ENCODE measurements around the gene PTPRJ. TPM values are rescaled to one million over a fixed set of nuclear protein-coding genes. Genes with fewer than 3 reads are reported as not detected.

Gene PTPRJ
- total RNA-seq, 2 donors from 2014 or later: 6.7 TPM

GRCh38 chr11:47964546-47964945 lies 15.8 kb upstream of the PTPRJ start:
- DNase-seq (no peak), ATAC-seq (no peak)
- intact Hi-C loops (cut with DNase I): no loop called here

GRCh38 chr11:47967577-47968525 lies 12.5 kb upstream of the PTPRJ start:
- intact Hi-C loops (cut with DNase I): no loop called here
- DNase-seq (no peak), ATAC-seq (no peak)

- DNase-seq: no peak
- intact Hi-C loops (cut with DNase I): no loop called here
- no peak for ATAC-seq
These were observed 11.0 kb upstream of the PTPRJ start for GRCh38 chr11:47969401-47969800.

- DNase-seq: no peak
These were observed 8.9 kb upstream of the PTPRJ start for GRCh38 chr11:47971501-47971900.

GRCh38 chr11:47973173-47973572 lies 7.2 kb upstream of the PTPRJ start:
- intact Hi-C loops (cut with DNase I): no loop called here
- DNase-seq: no peak
- ATAC-seq: no peak

More at GRCh38 chr11:47971501-47971900, 8.9 kb upstream of the PTPRJ start:
- intact Hi-C loops (cut with DNase I): no loop called here
- no peak for ATAC-seq

DNA sequence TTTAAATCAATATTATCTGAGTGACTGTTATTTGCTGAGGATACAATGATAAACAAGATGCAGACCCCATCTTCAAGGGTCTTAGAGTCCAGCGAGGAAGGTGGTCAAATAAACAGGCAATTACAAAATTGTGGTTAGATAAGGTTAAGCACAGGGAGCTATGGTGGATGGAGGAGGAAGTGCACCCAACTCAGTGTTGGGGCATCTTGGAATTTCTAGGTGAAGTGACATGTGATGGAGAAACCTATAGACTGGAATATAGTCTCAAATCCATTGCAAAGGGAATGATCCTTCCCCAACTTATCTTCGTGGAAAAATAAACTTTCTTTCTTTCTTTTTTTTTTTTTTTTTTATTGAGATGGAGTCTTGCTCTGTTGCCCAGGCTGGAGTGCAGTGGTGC lies 3.4 kb upstream of the PTPRJ start:
- no peak for ATAC-seq
- intact Hi-C loops (cut with DNase I): no loop called here

DNA sequence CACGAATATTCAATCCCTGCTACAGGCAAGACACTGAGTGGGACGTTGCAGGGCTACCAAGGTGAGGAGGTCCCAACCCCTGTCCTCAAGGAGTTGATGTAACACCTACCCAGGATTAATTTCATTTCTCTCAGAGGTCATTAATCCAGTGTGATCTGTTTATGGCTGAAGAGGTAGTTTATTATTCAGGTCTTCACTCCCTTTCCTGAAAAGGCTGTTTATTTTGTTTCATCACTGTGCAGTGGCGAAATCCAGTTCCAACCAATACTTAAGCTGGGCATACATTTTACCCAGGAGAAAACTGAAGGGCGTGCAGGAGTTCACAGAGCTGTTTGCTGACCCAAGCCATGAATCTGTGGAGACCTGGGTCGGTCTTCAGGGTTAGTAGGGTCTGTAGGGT lies 2.7 kb upstream of the PTPRJ start:
- intact Hi-C loops (cut with DNase I): no loop called here
- DNase-seq (no peak), ATAC-seq (no peak)

More for the DNA sequence above, 3.4 kb upstream of the PTPRJ start:
- DNase-seq: no peak

DNA sequence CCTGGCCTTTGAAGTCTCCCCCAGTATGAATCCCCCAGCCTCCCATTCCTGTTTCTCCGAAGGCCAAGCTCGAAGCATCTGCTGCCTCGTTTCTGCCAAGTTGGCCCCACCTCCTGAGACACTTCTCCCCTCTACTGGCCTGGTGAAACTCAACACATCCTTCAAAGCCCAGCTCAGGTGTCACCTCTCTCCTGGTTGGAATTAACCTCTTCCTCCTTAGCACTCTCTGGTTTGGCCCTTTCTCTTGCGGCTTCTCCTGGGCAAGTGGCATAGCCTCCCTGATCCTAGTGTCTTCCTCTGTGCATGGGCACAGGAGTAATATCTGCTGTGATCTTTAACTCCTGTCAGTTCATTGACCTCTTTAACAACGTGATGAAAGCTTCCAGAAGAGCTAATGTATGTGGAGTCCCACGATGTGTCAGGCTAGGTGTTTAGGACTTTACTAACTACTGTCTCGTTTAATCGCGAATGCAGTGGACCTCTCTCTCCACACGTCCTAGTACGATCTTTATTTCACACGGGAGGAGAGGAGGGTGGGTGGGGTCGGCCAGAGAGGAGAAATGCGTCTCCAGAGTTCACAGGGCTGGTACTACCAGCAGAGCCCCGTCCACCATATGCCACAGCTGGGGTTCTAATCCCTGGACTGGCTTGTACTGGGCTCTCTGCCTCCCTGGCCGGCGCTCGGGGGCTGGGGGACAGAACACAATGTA lies 826 bp upstream of the PTPRJ start:
- no peak for DNase-seq
- peak; percentile 3 to 16 for ATAC-seq
- intact Hi-C loops (cut with DNase I): no loop called here

- intact Hi-C loops (cut with DNase I): no loop called here
These were observed 705 bp downstream of the PTPRJ start for GRCh38 chr11:47980907-47981621.

GRCh38 chr11:47981667-47982404 lies 1.5 kb downstream of the PTPRJ start:
- DNase-seq (no peak), ATAC-seq (peak in 1 of 2 donors; percentile 15)
- intact Hi-C loops (cut with DNase I): no loop called here

More at GRCh38 chr11:47980907-47981621, 705 bp downstream of the PTPRJ start:
- peak; percentile 66 to 75 for ATAC-seq
- DNase-seq: peak; percentile 64

DNA sequence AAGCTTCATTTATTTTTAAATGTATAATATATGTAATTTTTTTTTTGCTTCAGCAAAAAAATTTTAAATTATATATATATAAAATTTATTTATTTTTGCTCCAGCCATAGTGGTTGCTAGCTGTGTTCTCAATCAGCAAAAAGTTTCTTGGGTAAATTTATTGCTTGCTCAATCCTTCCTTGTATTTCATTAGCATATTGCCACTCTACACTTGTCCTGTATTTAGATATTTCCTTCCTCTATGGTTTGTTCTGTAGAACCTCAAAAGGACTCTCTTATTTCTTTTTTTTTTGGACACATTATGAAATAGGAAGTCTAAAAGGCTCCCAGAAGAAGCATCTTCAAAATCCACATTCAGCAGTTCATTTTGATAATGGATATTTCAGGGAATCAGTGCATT lies 2.3 kb downstream of the PTPRJ start:
- intact Hi-C loops (cut with DNase I): no loop called here
- ATAC-seq (no peak), DNase-seq (no peak)

- intact Hi-C loops (cut with DNase I): no loop called here
- ATAC-seq (no peak), DNase-seq (no peak)
These were observed 3.4 kb downstream of the PTPRJ start for GRCh38 chr11:47983464-47984397.

DNA sequence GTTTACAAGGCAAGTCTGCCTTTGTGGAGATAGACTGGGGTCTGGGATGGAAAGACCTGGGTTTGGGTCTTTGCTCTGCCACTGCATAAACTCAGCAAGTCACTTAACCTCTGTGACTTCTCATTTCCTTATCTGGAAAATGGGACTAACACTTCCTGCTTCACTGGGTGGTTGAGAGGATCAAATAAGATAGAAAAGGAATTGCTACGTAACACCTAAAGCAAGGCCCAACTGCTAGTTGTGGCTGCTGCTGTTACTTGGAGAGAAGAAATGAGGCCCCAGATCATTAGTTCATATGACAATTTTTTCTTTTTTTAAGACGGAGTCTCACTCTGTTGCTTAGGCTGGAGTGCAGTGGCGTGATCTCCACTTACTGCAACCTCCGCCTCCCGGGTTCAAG lies 5.9 kb downstream of the PTPRJ start:
- DNase-seq: no peak
- no peak for ATAC-seq
- intact Hi-C loops (cut with DNase I): no loop called here

- DNase-seq: no peak
- intact Hi-C loops (cut with DNase I): no loop called here
- ATAC-seq: no peak
These were observed 6.4 kb downstream of the PTPRJ start for GRCh38 chr11:47986742-47987141.

DNA sequence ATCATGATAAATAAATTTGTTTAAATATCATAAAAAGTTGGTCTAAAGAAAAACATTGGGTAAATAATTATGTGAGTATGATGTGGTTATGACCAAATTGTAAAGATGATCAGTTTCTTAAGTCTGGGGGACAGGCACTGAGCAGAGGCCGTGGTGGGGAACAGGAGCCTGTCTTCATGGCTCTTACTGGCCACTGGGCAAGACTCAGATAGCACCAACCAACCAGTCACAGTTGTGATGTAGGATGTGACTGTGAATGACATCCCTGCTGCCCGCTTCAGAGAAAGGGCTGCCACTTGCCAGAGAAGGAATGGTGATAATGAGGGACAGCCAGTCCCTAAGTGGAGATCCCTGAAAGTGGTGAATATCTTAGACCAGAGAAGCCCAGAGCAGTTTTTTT lies 7.0 kb downstream of the PTPRJ start:
- intact Hi-C loops (cut with DNase I): no loop called here
- ATAC-seq (no peak), DNase-seq (no peak)

DNA sequence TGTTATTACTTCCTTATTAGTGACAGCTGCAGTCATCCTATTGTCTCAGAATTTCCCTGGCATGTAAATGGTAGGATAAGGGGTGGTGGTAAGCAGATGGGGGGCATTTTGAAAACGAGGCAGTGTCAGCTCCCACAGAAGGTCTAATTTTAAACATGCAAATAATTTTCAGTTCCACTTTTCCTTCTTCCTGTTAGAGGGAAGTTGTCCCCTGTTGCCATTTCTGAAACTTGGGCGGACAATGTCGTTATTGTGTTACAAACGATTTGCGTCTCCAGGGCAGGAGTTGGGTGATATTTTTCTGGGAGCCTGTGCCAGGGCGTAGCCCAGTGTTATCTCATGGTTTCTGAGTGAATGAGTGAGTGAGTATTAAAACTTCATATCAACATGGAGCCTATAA lies 7.4 kb downstream of the PTPRJ start:
- intact Hi-C loops (cut with DNase I): no loop called here
- DNase-seq (no peak), ATAC-seq (peak in 1 of 2 donors; percentile 36)

DNA sequence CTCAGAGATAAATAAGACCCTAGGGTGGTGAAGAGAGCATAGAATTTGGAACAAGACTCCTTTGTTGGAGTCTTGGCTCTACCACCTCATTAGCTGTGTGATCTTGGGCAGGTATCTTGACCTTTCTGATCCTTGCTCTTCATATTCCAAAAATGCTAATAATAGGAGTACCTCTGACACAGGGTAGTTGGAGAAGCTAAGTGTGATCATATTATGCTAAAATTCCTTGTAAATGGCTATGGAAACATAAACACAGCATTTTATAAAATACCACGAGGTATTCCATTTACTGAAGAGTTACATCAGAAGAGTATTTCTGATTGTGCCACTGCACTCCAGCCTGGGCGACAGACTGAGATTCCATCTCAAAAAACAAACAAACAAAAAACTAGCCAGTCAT lies 9.4 kb downstream of the PTPRJ start:
- DNase-seq (no peak), ATAC-seq (no peak)
- intact Hi-C loops (cut with DNase I): no loop called here

GRCh38 chr11:47991266-47991830 lies 11.0 kb downstream of the PTPRJ start:
- DNase-seq (no peak), ATAC-seq (peak; percentile 24 to 38)
- intact Hi-C loops (cut with DNase I): no loop called here

All from left cardiac atrium (tissue), 4 donors.